DND-41 (cell line): ENCODE measurements around the gene NUP188.

Experiments used
- ATAC-seq: fragments of 200-7000 bp; cut with Tn5 transposase; 3 replicates; pipeline ENCODE4 v1.9.1; 2021; ENCODE audit warnings: low read depth; ENCODE audit not compliant: insufficient read depth
- DNase-seq: peaks from one replicate; pipeline ENCODE4 v3.0.0-alpha.2; 2020
- H2AFZ ChIP-seq: 2 replicates; pipeline ENCODE4 v1.6.0; 2012; ENCODE audit warnings: low read depth, low read length
- H3K27ac ChIP-seq: 2 replicates; pipeline ENCODE4 v1.5.1; 2012; ENCODE audit warnings: low read length, inconsistent platforms
- H3K27me3 ChIP-seq: fragments of 200-600 bp; sonication (generic); 2 replicates; pipeline ENCODE4 v1.6.0; 2012; ENCODE audit warnings: low read length, mild to moderate bottlenecking, inconsistent platforms; ENCODE audit not compliant: insufficient read depth, poor library complexity
- H3K36me3 ChIP-seq: 2 replicates; pipeline ENCODE4 v1.5.1; 2012; ENCODE audit warnings: low read length, inconsistent platforms; ENCODE audit not compliant: insufficient read depth
- H3K4me1 ChIP-seq: 2 replicates; pipeline ENCODE4 v1.5.1; 2012; ENCODE audit warnings: mild to moderate bottlenecking, low read length; ENCODE audit not compliant: insufficient read depth
- H3K4me2 ChIP-seq: 2 replicates; pipeline ENCODE4 v1.6.0; 2012; ENCODE audit warnings: mild to moderate bottlenecking, moderate library complexity, low read length, inconsistent platforms; ENCODE audit not compliant: insufficient read depth
- H3K4me3 ChIP-seq, 2 experiments: fragments of 200-600 bp in 1 of 2; shearing (Covaris generic) in 1 of 2; 2 replicates each; pipeline ENCODE4 v1.5.1; 2012 to 2016; ENCODE audit warnings: inconsistent platforms in 2 of 2, low read length in 2 of 2, mild to moderate bottlenecking in 2 of 2, low read depth in 1 of 2, moderate library complexity in 1 of 2
- H3K79me2 ChIP-seq: 2 replicates; pipeline ENCODE4 v1.6.0; 2012; ENCODE audit warnings: low read length, inconsistent platforms; ENCODE audit not compliant: insufficient read depth
- H3K9ac ChIP-seq: 2 replicates; pipeline ENCODE4 v1.6.0; 2012; ENCODE audit warnings: low read depth, mild to moderate bottlenecking, inconsistent platforms, low read length, moderate library complexity
- H3K9me3 ChIP-seq: 2 replicates; pipeline ENCODE4 v1.5.1; 2012; ENCODE audit warnings: low read length, moderate library complexity, mild to moderate bottlenecking, inconsistent platforms; ENCODE audit not compliant: insufficient read depth, severe bottlenecking
- H4K20me1 ChIP-seq: 2 replicates; pipeline ENCODE4 v1.6.0; 2012; ENCODE audit warnings: low read length; ENCODE audit not compliant: insufficient read depth
- EZH2 ChIP-seq: IDR thresholded peaks from 3 replicates; pipeline ENCODE4 v1.6.1; 2012; ENCODE audit warnings: borderline replicate concordance, low read depth, mild to moderate bottlenecking, moderate library complexity, low read length, inconsistent platforms; ENCODE audit not compliant: severe bottlenecking
- TF ChIP-seq, protein P1 (sequence below): IDR thresholded peaks from 2 replicates; pipeline ENCODE4 v1.5.1; 2012; ENCODE audit warnings: borderline replicate concordance, low read length, moderate library complexity, mild to moderate bottlenecking; ENCODE audit not compliant: poor library complexity, severe bottlenecking; ENCODE audit errors: extremely low read depth

The NUP188 gene

DNA sequence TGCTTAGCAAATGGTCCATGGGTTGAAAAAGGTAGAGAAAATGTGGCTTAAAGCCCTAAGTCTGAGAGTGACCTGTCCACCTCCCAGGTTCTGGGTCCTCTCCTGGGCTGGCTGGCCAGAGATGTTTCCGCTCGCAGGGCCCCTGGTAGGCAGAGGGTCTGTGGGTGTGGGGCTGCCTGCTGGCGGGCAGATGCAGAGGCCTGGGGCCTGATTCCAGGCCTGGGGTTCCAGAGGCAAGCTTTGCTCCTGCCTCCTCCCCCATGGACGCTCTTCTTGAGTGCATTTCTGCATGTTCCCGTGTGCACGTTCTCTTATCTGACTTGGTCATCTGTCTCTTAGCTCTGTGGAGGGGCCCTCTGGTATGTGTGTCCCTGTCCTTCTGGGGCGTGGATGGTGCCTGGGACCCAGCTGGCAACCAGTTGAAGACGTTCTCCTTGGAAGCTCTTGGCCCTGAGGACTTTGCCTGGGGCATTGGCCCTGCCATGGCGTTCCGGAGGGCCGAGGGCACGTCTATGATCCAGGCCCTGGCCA lies 92.7 kb downstream of the NUP188 start:
- TF ChIP-seq, protein P1, sequence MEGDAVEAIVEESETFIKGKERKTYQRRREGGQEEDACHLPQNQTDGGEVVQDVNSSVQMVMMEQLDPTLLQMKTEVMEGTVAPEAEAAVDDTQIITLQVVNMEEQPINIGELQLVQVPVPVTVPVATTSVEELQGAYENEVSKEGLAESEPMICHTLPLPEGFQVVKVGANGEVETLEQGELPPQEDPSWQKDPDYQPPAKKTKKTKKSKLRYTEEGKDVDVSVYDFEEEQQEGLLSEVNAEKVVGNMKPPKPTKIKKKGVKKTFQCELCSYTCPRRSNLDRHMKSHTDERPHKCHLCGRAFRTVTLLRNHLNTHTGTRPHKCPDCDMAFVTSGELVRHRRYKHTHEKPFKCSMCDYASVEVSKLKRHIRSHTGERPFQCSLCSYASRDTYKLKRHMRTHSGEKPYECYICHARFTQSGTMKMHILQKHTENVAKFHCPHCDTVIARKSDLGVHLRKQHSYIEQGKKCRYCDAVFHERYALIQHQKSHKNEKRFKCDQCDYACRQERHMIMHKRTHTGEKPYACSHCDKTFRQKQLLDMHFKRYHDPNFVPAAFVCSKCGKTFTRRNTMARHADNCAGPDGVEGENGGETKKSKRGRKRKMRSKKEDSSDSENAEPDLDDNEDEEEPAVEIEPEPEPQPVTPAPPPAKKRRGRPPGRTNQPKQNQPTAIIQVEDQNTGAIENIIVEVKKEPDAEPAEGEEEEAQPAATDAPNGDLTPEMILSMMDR = no peak
- no peak for TF ChIP-seq EZH2
- peaks cover 13% of the 10 kb centered on the region for H4K20me1 ChIP-seq
- no peaks in the 10 kb centered on the region for H3K9me3 ChIP-seq
- no peak overlapping the region for H3K4me3 ChIP-seq
- DNase-seq (no peak), ATAC-seq (no peak)
- no peak overlapping the region for H2AFZ ChIP-seq
- peaks cover 31% of the 10 kb centered on the region for H3K79me2 ChIP-seq
- no peak overlapping the region for H3K4me2 ChIP-seq
- peaks cover 22% of the 10 kb centered on the region for H3K4me1 ChIP-seq
- no peak overlapping the region for H3K27ac ChIP-seq
- peaks cover 18% of the 10 kb centered on the region for H3K36me3 ChIP-seq
- no peak overlapping the region for H3K9ac ChIP-seq
- H3K27me3 ChIP-seq = no peaks in the 10 kb centered on the region

DNA sequence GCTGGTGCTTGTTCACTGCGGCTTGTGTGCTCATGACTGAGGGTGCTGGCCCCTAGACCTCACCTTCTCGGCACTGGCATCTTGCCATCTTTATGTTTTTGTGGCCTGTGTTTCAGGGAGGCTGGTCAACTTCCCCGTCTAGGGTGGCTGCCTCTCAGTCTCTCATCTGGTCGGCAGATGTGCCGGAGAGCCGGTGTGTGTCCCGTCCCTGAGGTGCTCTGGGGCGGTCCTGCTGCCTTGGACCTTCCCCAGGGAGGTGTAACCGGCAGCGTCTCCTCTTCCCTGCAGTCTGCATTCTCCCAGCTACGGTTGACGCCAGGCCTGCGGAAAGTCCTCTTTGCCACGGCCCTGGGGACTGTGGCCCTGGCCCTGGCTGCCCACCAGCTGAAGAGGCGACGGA lies 94.5 kb downstream of the NUP188 start:
- H3K27ac ChIP-seq = no peak overlapping the region
- H3K4me1 ChIP-seq = peaks cover 16% of the 10 kb centered on the region
- no peak overlapping the region for H3K4me3 ChIP-seq
- H3K9me3 ChIP-seq = no peaks in the 10 kb centered on the region
- no peak overlapping the region for H3K9ac ChIP-seq
- TF ChIP-seq, protein P1 = no peak
- TF ChIP-seq EZH2 = no peak
- peaks cover 12% of the 10 kb centered on the region for H4K20me1 ChIP-seq
- peaks cover 18% of the 10 kb centered on the region for H3K36me3 ChIP-seq
- DNase-seq (no peak), ATAC-seq (no peak)
- H3K4me2 ChIP-seq = no peak overlapping the region
- H3K27me3 ChIP-seq = no peaks in the 10 kb centered on the region
- H3K79me2 ChIP-seq = peaks cover 26% of the 10 kb centered on the region
- no peak overlapping the region for H2AFZ ChIP-seq

DNA sequence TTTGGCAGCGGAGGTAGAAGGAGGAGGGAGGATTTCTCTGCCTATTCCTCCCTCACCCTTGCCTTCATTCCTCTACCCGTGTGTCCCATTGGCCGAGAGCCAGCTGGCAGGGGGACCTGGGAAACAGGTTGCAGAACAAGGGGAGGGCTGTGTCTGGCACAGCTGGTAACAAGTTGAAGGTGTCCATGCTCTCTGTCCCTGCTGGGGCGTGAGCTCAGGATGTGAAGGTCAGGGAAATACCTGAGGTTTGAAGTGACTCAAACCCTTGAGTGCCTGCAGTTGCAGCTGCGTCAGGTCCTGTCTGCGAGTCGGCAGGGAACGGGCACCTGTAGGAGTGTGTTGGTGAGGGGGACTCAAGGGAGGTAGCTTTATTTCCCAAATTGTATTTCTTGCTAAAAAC lies 105.1 kb downstream of the NUP188 start:
- H3K9ac ChIP-seq = no peak overlapping the region
- H3K79me2 ChIP-seq = no peaks in the 10 kb centered on the region
- DNase-seq = no peak
- no peak overlapping the region for H3K4me2 ChIP-seq
- H3K36me3 ChIP-seq = peaks cover 31% of the 10 kb centered on the region
- H2AFZ ChIP-seq = no peak overlapping the region
- H3K4me3 ChIP-seq = no peak overlapping the region
- H3K9me3 ChIP-seq = no peaks in the 10 kb centered on the region
- H3K27me3 ChIP-seq = no peaks in the 10 kb centered on the region
- no peaks in the 10 kb centered on the region for H4K20me1 ChIP-seq
- ATAC-seq = no peak
- H3K27ac ChIP-seq = no peak overlapping the region
- H3K4me1 ChIP-seq = no peaks in the 10 kb centered on the region
- no peak for TF ChIP-seq EZH2
- TF ChIP-seq, protein P1 = no peak

DNA sequence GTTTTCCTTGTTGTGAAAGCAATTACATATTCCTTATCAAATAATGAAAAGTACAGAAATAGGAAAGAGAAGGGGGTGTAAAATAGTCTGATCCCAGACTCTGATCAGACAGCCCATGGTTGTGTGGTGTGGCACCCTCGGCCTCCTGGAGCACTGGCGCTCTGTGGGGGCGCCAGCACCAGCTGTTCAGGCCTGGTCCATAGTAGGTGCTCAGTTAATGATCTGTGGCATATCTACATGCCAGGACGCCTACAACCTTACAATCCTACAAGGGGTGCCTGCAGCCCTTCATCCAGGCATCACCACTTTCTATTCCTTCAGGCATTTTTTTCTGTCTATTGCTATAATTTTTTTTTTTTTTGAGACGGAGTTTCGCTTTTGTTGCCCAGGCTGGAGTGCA lies 105.5 kb downstream of the NUP188 start:
- TF ChIP-seq, protein P1 = no peak
- TF ChIP-seq EZH2 = no peak
- Histone ChIP-seq H3K4me1 (no peaks in the 10 kb centered on the region), H4K20me1 (no peaks in the 10 kb centered on the region), H3K9ac (no peak overlapping the region), H2AFZ (no peak overlapping the region), H3K27me3 (no peaks in the 10 kb centered on the region), H3K4me2 (no peak overlapping the region), H3K27ac (no peak overlapping the region), H3K36me3 (peaks cover 30% of the 10 kb centered on the region), H3K9me3 (no peaks in the 10 kb centered on the region), H3K79me2 (no peaks in the 10 kb centered on the region), H3K4me3 (no peak overlapping the region)
- ATAC-seq (no peak), DNase-seq (no peak)
